H1 (cell line): Measurements from ENCODE around the gene STX7.

ENCODE experiments used
- CHD1 ChIP-seq: IDR thresholded peaks from 2 replicates; pipeline ENCODE4 v1.6.1; 2012; ENCODE audit warnings: low read depth, low read length, improper control_type of control experiment
- EP300 ChIP-seq, 2 experiments: IDR thresholded peaks; 1 replicate in 1 of 2; 2 replicates in 1 of 2; pipeline ENCODE4 v1.6.1; 2011 to 2012; ENCODE audit warnings: low read depth in 2 of 2, low read length in 2 of 2, mild to moderate bottlenecking in 2 of 2, borderline replicate concordance in 1 of 2, inconsistent platforms in 1 of 2, moderate library complexity in 1 of 2
- EZH2 ChIP-seq: fragments of 200-600 bp; sonication (generic); IDR thresholded peaks from 2 replicates; pipeline ENCODE4 v1.7.1; 2012; ENCODE audit warnings: low read depth, mild to moderate bottlenecking, moderate library complexity, low read length, inconsistent platforms; ENCODE audit not compliant: severe bottlenecking
- HDAC6 ChIP-seq: IDR thresholded peaks from one replicate; pipeline ENCODE4 v1.7.1; 2012; ENCODE audit warnings: low read depth, mild to moderate bottlenecking, inconsistent platforms, low read length, moderate library complexity
- JUND ChIP-seq: IDR thresholded peaks from 2 replicates; pipeline ENCODE4 v1.6.1; 2011; ENCODE audit warnings: mild to moderate bottlenecking, improper control_type of control experiment, low read length
- NRF1 ChIP-seq: IDR thresholded peaks from 2 replicates; pipeline ENCODE4 v1.6.1; 2011; ENCODE audit warnings: mild to moderate bottlenecking, low read depth, low read length, improper control_type of control experiment
- POLR2A ChIP-seq, 2 experiments: IDR thresholded peaks; 1 replicate in 1 of 2; 2 replicates in 1 of 2; pipeline ENCODE4 v1.6.1; 2011; ENCODE audit warnings: low read depth in 2 of 2, low read length in 2 of 2, mild to moderate bottlenecking in 2 of 2; ENCODE audit errors: control extremely low read depth in 1 of 2
- POLR2AphosphoS5 ChIP-seq: IDR thresholded peaks from 2 replicates; pipeline ENCODE4 v1.6.1; 2011; ENCODE audit warnings: low read depth, low read length
- POU5F1 ChIP-seq: IDR thresholded peaks from 2 replicates; pipeline ENCODE4 v1.6.1; 2011; ENCODE audit warnings: low read depth, mild to moderate bottlenecking, low read length, moderate library complexity
- RAD21 ChIP-seq, 2 experiments: IDR thresholded peaks in 1 of 2; conservative IDR thresholded peaks in 1 of 2; 2 replicates each; pipeline ENCODE4 v1.6.1; 2011; ENCODE audit warnings: low read depth in 2 of 2, low read length in 2 of 2, improper control_type of control experiment in 1 of 2, inconsistent platforms in 1 of 2, mild to moderate bottlenecking in 1 of 2, moderate library complexity in 1 of 2
- SAP30 ChIP-seq: fragments of 300-600 bp; sonication (generic); IDR thresholded peaks from 2 replicates; pipeline ENCODE4 v1.7.1; 2012; ENCODE audit warnings: low read length, moderate library complexity, mild to moderate bottlenecking, inconsistent platforms; ENCODE audit not compliant: insufficient read depth, insufficient replicate concordance
- TAF1 ChIP-seq: IDR thresholded peaks from 2 replicates; pipeline ENCODE4 v1.6.1; 2011; ENCODE audit warnings: mild to moderate bottlenecking, low read depth, low read length
- TF ChIP-seq, protein P1 (sequence below), 3 experiments: IDR thresholded peaks; 1 replicate in 2 of 3; 2 replicates in 1 of 3; pipeline versions ENCODE4 v1.5.1 to v1.6.1; 2011; ENCODE audit warnings: low read length in 3 of 3, mild to moderate bottlenecking in 3 of 3, inconsistent platforms in 2 of 3, low read depth in 1 of 3, moderate library complexity in 1 of 3; ENCODE audit not compliant: insufficient read depth in 1 of 3; ENCODE audit errors: control extremely low read depth in 1 of 3

DNA sequence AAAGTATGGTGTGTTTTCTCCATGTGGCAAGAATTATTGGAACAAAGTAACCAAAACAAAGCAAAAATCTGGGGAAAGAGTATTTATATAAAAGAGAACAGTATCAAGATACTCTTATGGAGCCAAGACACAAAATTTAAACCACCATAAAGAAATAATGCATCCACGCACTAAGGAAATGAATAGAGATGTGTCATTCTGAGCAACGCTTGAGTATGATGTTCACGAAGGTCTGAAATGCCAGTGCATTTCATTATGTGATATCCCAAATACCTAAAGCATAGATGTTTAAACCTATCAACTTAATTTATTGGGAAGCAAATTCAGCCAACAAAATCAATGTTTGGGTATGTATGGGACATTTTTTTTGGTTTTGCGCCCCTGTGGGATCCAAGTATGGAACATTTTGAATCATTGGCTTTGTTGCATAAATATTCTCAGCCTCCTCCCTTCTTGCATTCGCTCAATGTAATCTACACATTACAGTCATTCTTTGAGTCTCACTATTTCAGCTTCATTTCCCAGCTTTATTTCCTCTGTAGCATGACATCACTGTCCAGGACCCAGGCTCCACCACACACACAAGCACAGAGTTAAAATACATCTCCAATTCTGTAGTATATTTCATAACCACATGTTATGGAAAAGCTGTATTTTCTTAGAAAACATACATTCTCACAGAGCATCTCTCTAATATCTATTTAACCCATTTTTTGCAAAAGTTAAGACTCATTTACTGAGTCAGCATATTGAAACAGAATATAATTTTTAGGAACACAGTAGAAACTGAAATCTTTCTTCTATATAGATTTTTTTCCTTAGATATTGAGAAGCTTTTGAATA is 100.0 kb downstream of the STX7 start:
- TF ChIP-seq POLR2A (IDR thresholded peaks at IDR 0.05; ENCODE audit: control extremely low read depth in 1 of 2, low read depth in 2 of 2, low read length in 2 of 2) (no peak), TAF1 (no peak), HDAC6 (no peak), CHD1 (no peak), RAD21 (IDR thresholded peaks at IDR 0.05 in 1 of 2, conservative IDR thresholded peaks at IDR 0.05 in 1 of 2; ENCODE audit: low read depth in 2 of 2, low read length in 2 of 2) (no peak), EP300 (IDR thresholded peaks at IDR 0.05; ENCODE audit: borderline replicate concordance in 1 of 2, low read depth in 2 of 2, low read length in 2 of 2) (no peak), SAP30 (no peak), POLR2AphosphoS5 (no peak), EZH2 (no peak), JUND (no peak), POU5F1 (no peak), NRF1 (no peak)
- TF ChIP-seq, protein P1, sequence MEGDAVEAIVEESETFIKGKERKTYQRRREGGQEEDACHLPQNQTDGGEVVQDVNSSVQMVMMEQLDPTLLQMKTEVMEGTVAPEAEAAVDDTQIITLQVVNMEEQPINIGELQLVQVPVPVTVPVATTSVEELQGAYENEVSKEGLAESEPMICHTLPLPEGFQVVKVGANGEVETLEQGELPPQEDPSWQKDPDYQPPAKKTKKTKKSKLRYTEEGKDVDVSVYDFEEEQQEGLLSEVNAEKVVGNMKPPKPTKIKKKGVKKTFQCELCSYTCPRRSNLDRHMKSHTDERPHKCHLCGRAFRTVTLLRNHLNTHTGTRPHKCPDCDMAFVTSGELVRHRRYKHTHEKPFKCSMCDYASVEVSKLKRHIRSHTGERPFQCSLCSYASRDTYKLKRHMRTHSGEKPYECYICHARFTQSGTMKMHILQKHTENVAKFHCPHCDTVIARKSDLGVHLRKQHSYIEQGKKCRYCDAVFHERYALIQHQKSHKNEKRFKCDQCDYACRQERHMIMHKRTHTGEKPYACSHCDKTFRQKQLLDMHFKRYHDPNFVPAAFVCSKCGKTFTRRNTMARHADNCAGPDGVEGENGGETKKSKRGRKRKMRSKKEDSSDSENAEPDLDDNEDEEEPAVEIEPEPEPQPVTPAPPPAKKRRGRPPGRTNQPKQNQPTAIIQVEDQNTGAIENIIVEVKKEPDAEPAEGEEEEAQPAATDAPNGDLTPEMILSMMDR (IDR thresholded peaks at IDR 0.05; ENCODE audit: control extremely low read depth in 1 of 3, insufficient read depth in 1 of 3, low read depth in 1 of 3, low read length in 3 of 3), result no peak
